ENCODE results near the gene S1PR2. TPM values are rescaled to one million over a fixed set of nuclear protein-coding genes. Genes with fewer than 3 reads are reported as not detected.

The S1PR2 gene
- total and polyA plus RNA-seq, 7 donors = 0.17 to 2.0 (median 1.1) TPM

DNA sequence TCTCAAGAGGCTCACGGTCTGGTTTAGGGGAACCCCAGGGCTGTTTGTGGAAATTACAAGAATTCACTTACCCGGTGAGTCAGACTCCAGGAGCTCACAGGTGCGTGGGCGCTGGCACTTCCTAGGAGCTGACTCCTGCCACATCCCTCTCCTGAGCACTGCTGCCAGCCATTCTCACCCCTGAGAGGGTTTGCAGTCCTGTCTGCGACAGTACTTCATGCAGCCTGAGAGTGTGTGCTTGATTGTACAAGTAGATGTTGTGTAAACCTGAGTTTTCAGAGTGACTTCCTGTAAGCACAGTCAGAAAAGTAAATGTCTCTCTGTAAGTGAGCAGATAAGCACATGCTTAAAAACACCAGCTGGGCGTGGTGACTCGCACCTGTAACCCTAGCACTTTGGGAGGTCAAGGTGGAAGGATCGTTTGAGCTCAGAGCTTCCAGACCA lies 29.0 kb upstream of the S1PR2 start:
- no peak for DNase-seq
- WGBS, 3 donors = 83 to 84% (median 84%) methylated on average over 8 of the region's 8 CpGs
- no peak overlapping the region for H3K27ac ChIP-seq
- peaks cover 1 to 48% of the 10 kb centered on the region in 2 donors for H3K36me3 ChIP-seq (ENCODE audit: insufficient read depth in 1 of 2, low read depth in 1 of 2)
- TF ChIP-seq, protein P1, sequence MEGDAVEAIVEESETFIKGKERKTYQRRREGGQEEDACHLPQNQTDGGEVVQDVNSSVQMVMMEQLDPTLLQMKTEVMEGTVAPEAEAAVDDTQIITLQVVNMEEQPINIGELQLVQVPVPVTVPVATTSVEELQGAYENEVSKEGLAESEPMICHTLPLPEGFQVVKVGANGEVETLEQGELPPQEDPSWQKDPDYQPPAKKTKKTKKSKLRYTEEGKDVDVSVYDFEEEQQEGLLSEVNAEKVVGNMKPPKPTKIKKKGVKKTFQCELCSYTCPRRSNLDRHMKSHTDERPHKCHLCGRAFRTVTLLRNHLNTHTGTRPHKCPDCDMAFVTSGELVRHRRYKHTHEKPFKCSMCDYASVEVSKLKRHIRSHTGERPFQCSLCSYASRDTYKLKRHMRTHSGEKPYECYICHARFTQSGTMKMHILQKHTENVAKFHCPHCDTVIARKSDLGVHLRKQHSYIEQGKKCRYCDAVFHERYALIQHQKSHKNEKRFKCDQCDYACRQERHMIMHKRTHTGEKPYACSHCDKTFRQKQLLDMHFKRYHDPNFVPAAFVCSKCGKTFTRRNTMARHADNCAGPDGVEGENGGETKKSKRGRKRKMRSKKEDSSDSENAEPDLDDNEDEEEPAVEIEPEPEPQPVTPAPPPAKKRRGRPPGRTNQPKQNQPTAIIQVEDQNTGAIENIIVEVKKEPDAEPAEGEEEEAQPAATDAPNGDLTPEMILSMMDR (IDR thresholded peaks at IDR 0.05) = no peak
- no peaks in the 10 kb centered on the region for H3K9me3 ChIP-seq
- H3K4me1 ChIP-seq = no peaks in the 10 kb centered on the region
- H3K4me3 ChIP-seq = no peak overlapping the region
- intact Hi-C loops (cut with DNase I) = no loop called here
- ATAC-seq = no peak
- no peaks in the 10 kb centered on the region for H3K27me3 ChIP-seq (ENCODE audit: insufficient read depth in 3 of 3, low read length in 2 of 3)

DNA sequence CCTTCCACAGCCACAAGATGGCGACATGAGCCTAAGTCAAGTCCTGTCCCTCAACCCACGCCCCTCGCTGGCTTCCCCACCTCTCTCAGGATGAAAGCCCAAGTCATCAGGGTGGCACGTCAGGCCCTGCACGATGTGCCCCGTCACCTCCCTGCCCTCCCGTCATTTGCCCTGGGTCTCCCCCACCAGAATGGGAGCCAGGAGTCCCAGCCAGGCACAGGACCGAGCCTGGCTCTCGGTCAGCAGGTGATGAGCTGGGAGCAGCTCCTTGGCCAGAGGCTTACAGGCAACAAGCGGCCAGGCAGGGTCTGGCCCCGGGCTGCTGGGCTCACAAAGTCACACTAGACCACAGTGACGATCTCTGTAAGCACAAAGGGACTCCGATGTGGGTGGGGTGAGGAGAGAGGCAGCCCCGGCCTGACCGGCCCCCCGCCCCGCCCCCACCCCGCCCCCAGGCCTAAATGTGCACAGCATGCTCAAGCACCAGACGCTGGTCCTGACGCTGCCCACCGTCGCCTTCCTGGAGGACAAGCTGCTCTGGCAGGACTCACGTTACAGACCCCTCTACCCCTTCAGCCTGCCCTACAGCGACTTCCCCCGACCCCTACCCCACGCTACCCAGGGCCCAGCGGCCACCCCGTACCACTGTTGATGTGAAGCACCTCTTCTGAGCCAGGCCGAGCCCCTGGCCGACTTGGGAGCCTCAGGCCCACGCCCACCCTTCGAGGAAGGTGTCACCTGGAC lies 28.2 kb upstream of the S1PR2 start:
- Histone ChIP-seq H3K27me3 (ENCODE audit: insufficient read depth in 3 of 3, low read length in 2 of 3) (no peaks in the 10 kb centered on the region), H3K4me3 (no peak overlapping the region), H3K27ac (no peak overlapping the region), H3K9me3 (no peaks in the 10 kb centered on the region), H3K4me1 (no peaks in the 10 kb centered on the region), H3K36me3 (ENCODE audit: insufficient read depth in 1 of 2, low read depth in 1 of 2) (peaks cover 2 to 56% of the 10 kb centered on the region in 2 donors)
- intact Hi-C loops (cut with DNase I) = no loop called here
- TF ChIP-seq, protein P1 (IDR thresholded peaks at IDR 0.05) = peak; percentile 68
- peak; percentile 82 to 89 for DNase-seq
- peak; percentile 64 to 82 (median 72) for ATAC-seq
- WGBS, 3 donors = 56 to 66% (median 58%) methylated on average over 30 to 32 of the region's 32 CpGs

DNA sequence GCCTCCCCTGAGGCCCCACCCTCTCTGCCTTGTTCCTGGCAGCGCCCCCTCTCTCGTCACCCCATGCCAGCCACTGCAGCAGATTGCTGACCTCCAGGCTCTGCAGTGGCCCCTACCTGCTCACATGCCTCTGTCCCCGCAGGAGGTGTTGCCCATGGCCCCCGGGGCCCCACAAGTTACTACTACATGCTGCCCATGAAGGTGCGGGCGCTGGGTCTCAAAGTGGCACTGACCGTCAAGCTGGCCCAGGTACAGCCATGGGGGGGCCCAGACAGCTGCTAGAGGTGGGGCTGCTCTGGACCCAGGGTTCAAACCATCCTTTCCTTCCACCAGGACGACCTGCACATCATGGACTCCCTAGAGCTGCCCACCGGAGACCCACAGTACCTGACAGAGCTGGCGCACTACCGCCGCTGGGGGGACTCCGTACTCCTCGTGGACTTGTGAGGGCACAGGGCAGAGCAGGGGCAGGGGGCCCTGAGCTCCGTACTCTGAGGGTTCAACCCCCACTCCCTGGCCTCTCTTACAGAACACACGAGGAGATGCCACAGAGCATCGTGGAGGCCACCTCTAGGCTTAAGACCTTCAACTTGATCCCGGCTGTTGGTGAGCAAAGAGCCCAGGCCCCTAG lies 27.1 kb upstream of the S1PR2 start:
- DNase-seq = no peak
- Histone ChIP-seq H3K27me3 (ENCODE audit: insufficient read depth in 3 of 3, low read length in 2 of 3) (no peaks in the 10 kb centered on the region), H3K27ac (no peak overlapping the region), H3K4me3 (no peak overlapping the region), H3K9me3 (no peaks in the 10 kb centered on the region), H3K36me3 (ENCODE audit: insufficient read depth in 1 of 2, low read depth in 1 of 2) (peaks cover 2 to 66% of the 10 kb centered on the region in 2 donors), H3K4me1 (no peaks in the 10 kb centered on the region)
- ATAC-seq = peak in 1 of 4 donors; percentile 18
- TF ChIP-seq, protein P1 (IDR thresholded peaks at IDR 0.05) = no peak
- intact Hi-C loops (cut with DNase I) = no loop called here
- WGBS, 3 donors = 92 to 95% (median 92%) methylated on average over 18 of the region's 18 CpGs

DNA sequence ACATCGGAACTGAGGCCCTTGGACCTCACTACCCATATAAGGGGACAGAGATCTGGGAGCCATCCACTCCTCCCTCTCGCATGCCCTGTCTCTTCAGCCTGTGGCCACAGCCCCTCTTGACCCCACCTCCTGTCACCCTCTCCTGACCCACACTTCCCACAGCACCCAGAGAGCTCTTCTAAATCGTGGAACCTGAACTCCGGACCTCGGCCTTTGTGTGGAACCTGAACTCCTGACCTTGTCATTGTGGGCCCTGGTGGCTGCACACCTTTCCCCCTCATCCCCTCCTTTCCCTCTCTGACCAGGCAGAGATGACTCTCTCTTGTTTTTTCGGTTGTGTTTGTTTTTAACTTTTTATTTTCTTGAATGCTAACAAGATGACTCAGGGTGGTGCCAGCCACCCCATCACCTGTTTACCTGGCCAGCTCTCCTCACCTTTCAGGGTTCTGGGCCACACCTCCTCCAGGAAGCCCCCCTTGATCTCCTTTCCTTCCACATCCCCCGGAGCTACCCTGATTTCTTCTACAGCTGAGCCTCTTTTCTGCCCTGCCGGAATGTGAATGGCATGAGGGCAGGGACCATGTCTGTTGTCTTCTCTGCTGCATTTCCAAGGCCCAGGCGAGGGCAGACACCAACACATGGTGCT lies 26.0 kb upstream of the S1PR2 start:
- Histone ChIP-seq H3K27ac (no peak overlapping the region), H3K4me3 (no peak overlapping the region), H3K9me3 (no peaks in the 10 kb centered on the region), H3K27me3 (ENCODE audit: insufficient read depth in 3 of 3, low read length in 2 of 3) (no peaks in the 10 kb centered on the region), H3K4me1 (peaks cover 4% of the 10 kb centered on the region), H3K36me3 (ENCODE audit: insufficient read depth in 1 of 2, low read depth in 1 of 2) (peaks cover 2 to 66% of the 10 kb centered on the region in 2 donors)
- TF ChIP-seq, protein P1 (IDR thresholded peaks at IDR 0.05) = no peak
- intact Hi-C loops (cut with DNase I) = no loop called here
- 68 to 84% (median 78%) methylated on average over 8 to 9 of the region's 9 CpGs for WGBS, 3 donors
- DNase-seq (no peak), ATAC-seq (no peak)

Measured in psoas muscle (tissue), 8 donors.